ENCODE data around the gene IFNA14. TPM values are rescaled to one million over a fixed set of nuclear protein-coding genes. Genes with fewer than 3 reads are reported as not detected.
"Not testable (repeated sequence)": the region's sequence is repeated elsewhere in the genome, so short reads cannot be mapped to it uniquely, and the experiment has no call there.

The IFNA14 gene
- total RNA-seq, 2 donors from 2014 or later, result not detected

GRCh38 chr9:21234153-21234687, 5.6 kb downstream of the IFNA14 start:
- Histone ChIP-seq H3K4me1 (ENCODE audit: control insufficient read depth in 1 of 2, low read depth in 2 of 2) (no peaks in the 10 kb centered on the region), H3K36me3 (no peaks in the 10 kb centered on the region), H3K27ac (no peak overlapping the region), H3K4me3 (no peak overlapping the region), H3K27me3 (replicated peaks; ENCODE audit: insufficient read depth) (no peaks in the 10 kb centered on the region), H3K9me3 (no peaks in the 10 kb centered on the region)
- ATAC-seq (ENCODE audit: insufficient number of reproducible peaks, low FRiP score, low read depth) (no peak), DNase-seq (ENCODE audit: low spot score) (no peak)
- TF ChIP-seq, protein P1, sequence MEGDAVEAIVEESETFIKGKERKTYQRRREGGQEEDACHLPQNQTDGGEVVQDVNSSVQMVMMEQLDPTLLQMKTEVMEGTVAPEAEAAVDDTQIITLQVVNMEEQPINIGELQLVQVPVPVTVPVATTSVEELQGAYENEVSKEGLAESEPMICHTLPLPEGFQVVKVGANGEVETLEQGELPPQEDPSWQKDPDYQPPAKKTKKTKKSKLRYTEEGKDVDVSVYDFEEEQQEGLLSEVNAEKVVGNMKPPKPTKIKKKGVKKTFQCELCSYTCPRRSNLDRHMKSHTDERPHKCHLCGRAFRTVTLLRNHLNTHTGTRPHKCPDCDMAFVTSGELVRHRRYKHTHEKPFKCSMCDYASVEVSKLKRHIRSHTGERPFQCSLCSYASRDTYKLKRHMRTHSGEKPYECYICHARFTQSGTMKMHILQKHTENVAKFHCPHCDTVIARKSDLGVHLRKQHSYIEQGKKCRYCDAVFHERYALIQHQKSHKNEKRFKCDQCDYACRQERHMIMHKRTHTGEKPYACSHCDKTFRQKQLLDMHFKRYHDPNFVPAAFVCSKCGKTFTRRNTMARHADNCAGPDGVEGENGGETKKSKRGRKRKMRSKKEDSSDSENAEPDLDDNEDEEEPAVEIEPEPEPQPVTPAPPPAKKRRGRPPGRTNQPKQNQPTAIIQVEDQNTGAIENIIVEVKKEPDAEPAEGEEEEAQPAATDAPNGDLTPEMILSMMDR (IDR thresholded peaks at IDR 0.05), result no peak

- TF ChIP-seq, protein P1 (IDR thresholded peaks at IDR 0.05), result no peak
- H3K9me3 ChIP-seq, result no peaks in the 10 kb centered on the region
- no peak overlapping the region for H3K27ac ChIP-seq
- no peaks in the 10 kb centered on the region for H3K27me3 ChIP-seq (replicated peaks; ENCODE audit: insufficient read depth)
- no peaks in the 10 kb centered on the region for H3K4me1 ChIP-seq (ENCODE audit: control insufficient read depth in 1 of 2, low read depth in 2 of 2)
- ATAC-seq (ENCODE audit: insufficient number of reproducible peaks, low FRiP score, low read depth) (no peak), DNase-seq (ENCODE audit: low spot score) (no peak)
- no peaks in the 10 kb centered on the region for H3K36me3 ChIP-seq
- H3K4me3 ChIP-seq, result no peak overlapping the region
Measured at GRCh38 chr9:21233258-21233657, 6.5 kb downstream of the IFNA14 start.

DNA sequence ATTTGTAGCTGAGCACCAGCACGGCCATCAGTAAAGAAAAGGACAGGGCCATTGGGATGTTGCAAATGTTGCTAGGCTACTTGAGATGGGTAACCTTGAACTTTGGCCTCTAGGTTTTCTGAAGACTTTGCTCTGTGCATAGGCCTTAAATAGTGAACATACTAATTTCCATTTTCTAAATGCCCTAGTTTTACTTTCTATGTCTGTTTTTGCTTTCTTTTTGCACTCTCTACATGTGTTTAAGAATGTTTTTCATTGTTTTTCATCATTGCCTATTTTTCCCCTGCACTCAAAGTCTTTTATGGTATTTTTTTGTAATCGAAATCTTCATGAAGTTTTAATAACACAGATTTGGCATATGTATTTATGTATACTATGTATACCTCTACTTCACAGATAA, 11.7 kb downstream of the IFNA14 start, which contains the start of gene IFNA17:
IFNA17 (minus strand) TSS at position 101 of the 400 bp plus-strand sequence; CDS start at position 52, 49 bp downstream.
- no peak within 1 kb of the TSS for H3K27ac ChIP-seq
- H3K4me1 ChIP-seq (ENCODE audit: control insufficient read depth in 1 of 2, low read depth in 2 of 2), result no peaks in the 10 kb centered on the region
- no peaks in the 10 kb centered on the region for H3K27me3 ChIP-seq (replicated peaks; ENCODE audit: insufficient read depth)
- ATAC-seq (ENCODE audit: insufficient number of reproducible peaks, low FRiP score, low read depth) (no peak), DNase-seq (ENCODE audit: low spot score) (no peak)
- TF ChIP-seq, protein P1 (IDR thresholded peaks at IDR 0.05), result no peak
- no peaks in the 10 kb centered on the region for H3K9me3 ChIP-seq
- H3K36me3 ChIP-seq, result no peaks in the 10 kb centered on the region
- H3K4me3 ChIP-seq, result no peak within 1 kb of the TSS

GRCh38 chr9:21217211-21217610, 22.6 kb downstream of the IFNA14 start, which contains the start of gene IFNA16:
IFNA16 (minus strand) TSS chr9:21217311; CDS start chr9:21217305, 6 bp downstream.
- H3K4me1 ChIP-seq (ENCODE audit: control insufficient read depth in 1 of 2, low read depth in 2 of 2); H3K27ac ChIP-seq; ATAC-seq (ENCODE audit: insufficient number of reproducible peaks, low FRiP score, low read depth); H3K27me3 ChIP-seq (replicated peaks; ENCODE audit: insufficient read depth); DNase-seq (ENCODE audit: low spot score); H3K9me3 ChIP-seq; H3K4me3 ChIP-seq; H3K36me3 ChIP-seq: not testable (repeated sequence)

DNA sequence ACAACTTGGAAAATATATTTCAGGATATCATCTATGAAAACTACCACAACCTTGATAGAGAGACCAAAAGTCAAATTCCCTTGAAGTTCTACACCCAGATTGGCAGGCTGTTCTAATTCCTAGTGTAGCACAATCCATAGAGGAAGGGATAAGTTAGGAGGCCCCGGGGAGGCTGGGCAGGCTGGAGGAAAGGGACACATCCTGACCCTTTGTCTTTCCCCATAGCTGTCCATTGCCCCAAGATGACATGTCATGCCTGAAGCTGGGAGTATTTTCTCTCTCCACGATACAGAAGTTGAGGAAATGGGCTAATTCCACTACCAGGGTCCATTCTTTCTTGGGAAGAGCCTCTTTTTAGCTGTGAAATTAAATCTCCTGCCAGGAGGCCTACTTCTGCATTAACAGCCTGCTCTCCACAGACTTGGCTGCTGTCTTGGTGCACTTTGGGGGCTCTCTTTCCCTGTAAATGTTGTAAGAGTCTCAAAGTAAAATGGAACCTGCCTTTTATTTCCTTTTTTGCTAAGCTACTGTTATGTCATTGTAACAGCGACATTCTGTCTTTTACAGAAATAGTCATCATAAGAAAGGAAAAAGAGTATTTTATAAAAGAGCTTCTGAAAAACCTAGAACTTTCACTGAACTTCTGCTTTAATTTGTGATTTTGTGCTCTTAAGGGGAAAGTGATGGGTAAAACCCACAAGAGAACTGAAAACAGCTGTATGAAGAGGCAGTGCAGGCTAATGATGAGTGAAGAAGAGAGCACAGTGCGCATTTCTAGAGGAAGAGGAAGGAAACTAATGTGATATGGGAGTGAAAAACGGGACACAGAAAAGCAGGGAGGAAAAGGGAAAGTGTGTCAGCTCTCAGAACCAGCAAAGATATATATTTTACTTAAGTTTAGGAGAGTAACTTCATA, 26.1 kb downstream of the IFNA14 start:
- not testable (repeated sequence) for H3K36me3 ChIP-seq; ATAC-seq (ENCODE audit: insufficient number of reproducible peaks, low FRiP score, low read depth); H3K27ac ChIP-seq; H3K9me3 ChIP-seq; H3K4me1 ChIP-seq (ENCODE audit: control insufficient read depth in 1 of 2, low read depth in 2 of 2); H3K4me3 ChIP-seq; DNase-seq (ENCODE audit: low spot score); H3K27me3 ChIP-seq (replicated peaks; ENCODE audit: insufficient read depth)

- H3K27ac ChIP-seq; H3K36me3 ChIP-seq; H3K4me3 ChIP-seq; ATAC-seq (ENCODE audit: insufficient number of reproducible peaks, low FRiP score, low read depth); H3K9me3 ChIP-seq; H3K4me1 ChIP-seq (ENCODE audit: control insufficient read depth in 1 of 2, low read depth in 2 of 2); H3K27me3 ChIP-seq (replicated peaks; ENCODE audit: insufficient read depth); DNase-seq (ENCODE audit: low spot score): not testable (repeated sequence)
Measured at GRCh38 chr9:21212160-21212559, 27.6 kb downstream of the IFNA14 start.

DNA sequence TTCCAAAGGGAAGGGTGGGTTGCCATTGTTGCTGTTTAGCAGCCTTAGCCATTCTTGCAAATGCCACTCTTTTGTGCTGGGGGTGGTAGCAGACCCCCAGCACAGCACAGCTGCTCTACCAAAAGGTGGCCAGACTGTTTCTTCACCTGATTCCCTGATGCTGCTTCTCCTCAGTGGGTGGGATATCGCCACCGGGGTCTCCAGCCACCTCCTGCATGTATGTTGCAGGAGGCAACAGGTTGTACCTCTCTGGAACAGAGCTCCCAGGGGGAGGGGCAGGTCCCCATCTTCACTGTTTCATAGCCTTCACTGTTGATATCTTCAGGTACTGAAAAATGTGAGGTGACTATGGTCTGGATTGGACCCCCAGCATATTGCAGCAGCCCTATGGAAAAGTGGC, 29.0 kb downstream of the IFNA14 start:
- DNase-seq (ENCODE audit: low spot score); H3K27me3 ChIP-seq (replicated peaks; ENCODE audit: insufficient read depth); H3K27ac ChIP-seq; H3K9me3 ChIP-seq; H3K4me1 ChIP-seq (ENCODE audit: control insufficient read depth in 1 of 2, low read depth in 2 of 2); ATAC-seq (ENCODE audit: insufficient number of reproducible peaks, low FRiP score, low read depth); H3K36me3 ChIP-seq; H3K4me3 ChIP-seq: not testable (repeated sequence)
